MM.1S (cell line): ENCODE data around the gene GRAMD2A.

Experiments
- DNase-seq: peaks from one replicate; pipeline ENCODE4 v3.0.0-alpha.2; 2015
- H2AFZ ChIP-seq: fragments of 300-600 bp; sonication (generic); 2 replicates; pipeline ENCODE4 v1.6.0; 2016; ENCODE audit warnings: antibody characterized with exemption, low read length
- H3F3A ChIP-seq: fragments of 300-600 bp; sonication (generic); 2 replicates; pipeline ENCODE4 v1.6.1; 2016; ENCODE audit warnings: mild to moderate bottlenecking, antibody characterized with exemption, low read length, moderate library complexity, mixed read lengths; ENCODE audit not compliant: insufficient read depth
- H3K27ac ChIP-seq: fragments of 300-600 bp; sonication (generic); 2 replicates; pipeline ENCODE4 v1.5.1; 2016; ENCODE audit warnings: mild to moderate bottlenecking, low read length
- H3K27me3 ChIP-seq: fragments of 300-600 bp; sonication (generic); replicated peaks from 2 replicates; pipeline ENCODE4 v1.6.0; 2016; ENCODE audit warnings: low read length; ENCODE audit not compliant: insufficient read depth
- H3K36me3 ChIP-seq: fragments of 300-600 bp; sonication (generic); replicated peaks from 2 replicates; pipeline ENCODE4 v1.6.1; 2016; ENCODE audit warnings: mild to moderate bottlenecking, low read length, mixed read lengths; ENCODE audit not compliant: insufficient read depth
- H3K4me1 ChIP-seq: fragments of 300-600 bp; sonication (generic); 2 replicates; pipeline ENCODE4 v1.6.1; 2016; ENCODE audit warnings: low read length, mixed read lengths
- H3K4me2 ChIP-seq: fragments of 300-600 bp; sonication (generic); 2 replicates; pipeline ENCODE4 v1.6.0; 2016; ENCODE audit warnings: low read depth, low read length
- H3K4me3 ChIP-seq: fragments of 300-600 bp; sonication (generic); 2 replicates; pipeline ENCODE4 v1.5.1; 2016; ENCODE audit warnings: low read length, mixed read lengths
- H3K79me2 ChIP-seq: fragments of 300-600 bp; sonication (generic); 2 replicates; pipeline ENCODE4 v1.6.1; 2016; ENCODE audit warnings: mixed run types, low read length, mixed read lengths
- H3K9ac ChIP-seq: fragments of 300-600 bp; sonication (generic); 2 replicates; pipeline ENCODE4 v1.6.1; 2016; ENCODE audit warnings: low read length, mixed read lengths
- H3K9me2 ChIP-seq: fragments of 300-600 bp; sonication (generic); replicated peaks from 2 replicates; pipeline ENCODE4 v1.6.1; 2016; ENCODE audit warnings: mild to moderate bottlenecking, low read length, mixed read lengths; ENCODE audit not compliant: insufficient read depth
- H3K9me3 ChIP-seq: fragments of 300-600 bp; sonication (generic); replicated peaks from 2 replicates; pipeline ENCODE4 v1.6.1; 2016; ENCODE audit warnings: mild to moderate bottlenecking, low read length, mixed read lengths; ENCODE audit not compliant: insufficient read depth
- H4K20me1 ChIP-seq: fragments of 300-600 bp; sonication (generic); 2 replicates; pipeline ENCODE4 v1.6.1; 2016; ENCODE audit warnings: mild to moderate bottlenecking, low read length, moderate library complexity, mixed read lengths; ENCODE audit not compliant: insufficient read depth
- EZH2 ChIP-seq: fragments of 300-600 bp; sonication (generic); optimal IDR thresholded peaks from 2 replicates; pipeline ENCODE3; 2017; ENCODE audit warnings: low read depth, mild to moderate bottlenecking, antibody characterized with exemption, low read length, mixed read lengths
- EZH2phosphoT487 ChIP-seq: fragments of 300-600 bp; sonication (generic); IDR thresholded peaks from 2 replicates; pipeline ENCODE4 v1.6.1; 2018; ENCODE audit warnings: antibody characterized with exemption, low read length
- TF ChIP-seq, protein P1 (sequence below): fragments of 300-600 bp; sonication (generic); IDR thresholded peaks from 2 replicates; pipeline ENCODE4 v1.5.1; 2016; ENCODE audit warnings: antibody characterized with exemption, low read length, mixed read lengths

GRAMD2A gene

DNA sequence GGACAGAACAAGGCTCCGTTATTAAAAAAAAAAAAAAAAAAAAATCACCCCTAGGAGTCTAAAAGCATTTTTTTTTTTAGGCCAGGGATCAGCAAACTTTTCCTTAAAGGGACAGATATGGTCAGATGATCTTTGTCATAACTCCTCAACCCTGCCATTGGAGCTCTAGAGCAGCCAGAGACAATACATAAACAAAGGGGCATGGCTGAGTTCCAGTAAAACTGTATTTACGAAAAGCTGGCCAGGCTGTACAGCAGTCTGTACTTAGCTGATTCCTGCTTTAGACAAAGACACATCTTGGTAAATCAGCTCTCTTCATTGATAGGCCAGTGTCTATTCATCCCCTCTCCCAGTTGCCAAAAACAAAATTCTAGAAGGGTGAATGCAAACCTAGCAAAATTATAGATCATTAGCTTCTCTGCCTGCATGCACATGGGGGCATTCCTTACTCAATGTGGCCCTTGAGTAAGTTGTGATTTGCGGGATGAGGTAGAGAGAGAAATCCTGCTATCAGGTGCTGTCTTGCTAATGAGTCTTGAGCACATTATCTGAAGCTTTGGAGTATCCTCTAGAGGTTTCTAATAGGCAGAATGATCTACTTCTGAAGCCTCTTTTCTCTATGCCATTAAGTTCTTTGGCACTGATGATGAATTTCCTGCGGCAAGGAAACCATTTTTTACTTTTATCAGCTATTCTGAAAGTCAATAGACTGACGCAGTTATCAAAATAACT, 44.2 kb downstream of the GRAMD2A start:
- Histone ChIP-seq H3K36me3 (no peaks in the 10 kb centered on the region), H3K9ac (no peak overlapping the region), H3K9me3 (no peaks in the 10 kb centered on the region), H3K4me2 (no peak overlapping the region), H3K27ac (no peak overlapping the region), H2AFZ (no peak overlapping the region), H3K4me3 (no peak overlapping the region), H3K9me2 (no peaks in the 10 kb centered on the region), H3K27me3 (no peaks in the 10 kb centered on the region; the same call in 1 of the 2 replicates), H4K20me1 (no peaks in the 10 kb centered on the region), H3K4me1 (no peaks in the 10 kb centered on the region), H3K79me2 (no peaks in the 10 kb centered on the region), H3F3A (no peaks in the 10 kb centered on the region)
- DNase-seq: no peak
- TF ChIP-seq, protein P1, sequence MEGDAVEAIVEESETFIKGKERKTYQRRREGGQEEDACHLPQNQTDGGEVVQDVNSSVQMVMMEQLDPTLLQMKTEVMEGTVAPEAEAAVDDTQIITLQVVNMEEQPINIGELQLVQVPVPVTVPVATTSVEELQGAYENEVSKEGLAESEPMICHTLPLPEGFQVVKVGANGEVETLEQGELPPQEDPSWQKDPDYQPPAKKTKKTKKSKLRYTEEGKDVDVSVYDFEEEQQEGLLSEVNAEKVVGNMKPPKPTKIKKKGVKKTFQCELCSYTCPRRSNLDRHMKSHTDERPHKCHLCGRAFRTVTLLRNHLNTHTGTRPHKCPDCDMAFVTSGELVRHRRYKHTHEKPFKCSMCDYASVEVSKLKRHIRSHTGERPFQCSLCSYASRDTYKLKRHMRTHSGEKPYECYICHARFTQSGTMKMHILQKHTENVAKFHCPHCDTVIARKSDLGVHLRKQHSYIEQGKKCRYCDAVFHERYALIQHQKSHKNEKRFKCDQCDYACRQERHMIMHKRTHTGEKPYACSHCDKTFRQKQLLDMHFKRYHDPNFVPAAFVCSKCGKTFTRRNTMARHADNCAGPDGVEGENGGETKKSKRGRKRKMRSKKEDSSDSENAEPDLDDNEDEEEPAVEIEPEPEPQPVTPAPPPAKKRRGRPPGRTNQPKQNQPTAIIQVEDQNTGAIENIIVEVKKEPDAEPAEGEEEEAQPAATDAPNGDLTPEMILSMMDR: no peak
- TF ChIP-seq EZH2 (no peak), EZH2phosphoT487 (no peak)

DNA sequence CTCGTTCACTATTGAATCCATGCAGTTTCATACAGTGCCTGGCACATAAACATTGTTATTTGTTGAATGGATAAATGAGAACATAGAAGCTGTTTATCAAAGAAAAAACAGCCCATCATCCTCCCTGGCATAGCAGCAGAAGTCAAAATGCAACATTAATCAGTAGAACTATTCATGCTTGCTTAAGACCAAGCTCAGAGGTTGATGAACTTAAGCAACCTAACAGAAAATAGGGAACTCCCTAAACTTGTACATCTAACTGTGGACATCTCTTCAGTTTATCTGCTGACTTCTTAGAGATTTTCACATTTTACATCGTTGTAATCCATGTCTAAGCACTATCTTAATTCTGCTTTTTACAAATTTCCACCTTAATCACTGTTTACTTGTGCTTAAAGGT, 50.2 kb downstream of the GRAMD2A start:
- Histone ChIP-seq H3K4me3 (no peak overlapping the region), H3K4me2 (no peak overlapping the region), H3K4me1 (peaks cover 1% of the 10 kb centered on the region; the same call in 1 of the 2 replicates), H3K9me3 (no peaks in the 10 kb centered on the region), H3K9ac (no peak overlapping the region), H3K27me3 (peaks cover 34% of the 10 kb centered on the region), H3K36me3 (no peaks in the 10 kb centered on the region), H4K20me1 (no peaks in the 10 kb centered on the region), H3K79me2 (no peaks in the 10 kb centered on the region), H3K27ac (no peak overlapping the region), H3K9me2 (no peaks in the 10 kb centered on the region), H3F3A (peaks cover under 1% of the 10 kb centered on the region; the same call in 1 of the 2 replicates), H2AFZ (no peak overlapping the region)
- no peak for DNase-seq
- TF ChIP-seq, protein P1: no peak
- TF ChIP-seq EZH2 (no peak), EZH2phosphoT487 (no peak)

DNA sequence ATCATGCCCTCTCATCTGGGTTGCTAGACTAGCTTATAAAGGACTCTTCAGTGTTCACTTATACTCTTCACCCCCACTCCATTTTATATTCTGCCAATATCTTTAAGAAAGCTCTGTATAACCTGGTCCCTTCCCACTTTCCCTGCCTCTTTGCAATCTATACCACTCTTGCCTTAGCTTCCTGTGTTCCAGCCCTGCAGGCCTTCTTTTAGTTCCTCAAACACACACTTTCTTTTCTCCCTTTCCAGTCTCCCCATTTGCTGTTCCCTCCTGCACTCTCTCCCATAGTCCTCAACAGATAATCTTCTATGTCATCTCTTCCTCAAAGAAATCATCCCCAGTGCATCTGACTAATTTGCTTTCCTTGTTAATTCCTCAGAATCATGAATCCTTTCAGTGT, 50.7 kb downstream of the GRAMD2A start:
- no peak overlapping the region for H3K4me3 ChIP-seq
- no peak overlapping the region for H3K27ac ChIP-seq
- no peaks in the 10 kb centered on the region for H3K79me2 ChIP-seq
- H3F3A ChIP-seq: peaks cover 4% of the 10 kb centered on the region; the same call in 1 of the 2 replicates
- no peak overlapping the region for H2AFZ ChIP-seq
- no peaks in the 10 kb centered on the region for H3K9me2 ChIP-seq
- TF ChIP-seq EZH2: no peak
- H4K20me1 ChIP-seq: no peaks in the 10 kb centered on the region
- no peak overlapping the region for H3K4me2 ChIP-seq
- H3K9ac ChIP-seq: no peak overlapping the region
- H3K36me3 ChIP-seq: no peaks in the 10 kb centered on the region
- peaks cover 38% of the 10 kb centered on the region for H3K27me3 ChIP-seq
- H3K4me1 ChIP-seq: peaks cover 4% of the 10 kb centered on the region; the same call in 1 of the 2 replicates
- no peaks in the 10 kb centered on the region for H3K9me3 ChIP-seq
- no peak for DNase-seq

DNA sequence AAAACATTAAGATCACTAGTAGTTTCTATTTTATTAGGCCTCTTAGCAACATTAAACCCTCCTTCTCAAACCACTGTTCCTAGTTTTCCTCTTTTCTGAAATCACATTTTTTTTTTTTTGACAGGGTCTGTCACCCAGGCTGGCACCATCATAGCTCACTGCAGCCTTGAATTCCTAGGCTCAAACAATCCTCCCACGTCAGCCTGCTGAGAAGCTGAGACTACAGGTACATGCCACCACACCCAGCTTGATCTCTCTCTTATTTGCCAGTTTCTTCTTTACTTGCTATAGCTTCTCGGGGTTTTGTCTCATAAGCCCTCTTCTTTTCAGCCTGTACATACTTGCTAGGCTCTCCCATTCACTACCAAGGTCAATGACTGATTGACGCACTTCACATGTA, 51.4 kb downstream of the GRAMD2A start:
- Histone ChIP-seq H3K79me2 (no peaks in the 10 kb centered on the region), H3K9me2 (no peaks in the 10 kb centered on the region), H3K4me2 (no peak overlapping the region), H2AFZ (no peak overlapping the region), H4K20me1 (no peaks in the 10 kb centered on the region), H3K36me3 (no peaks in the 10 kb centered on the region), H3K4me1 (peaks cover 10% of the 10 kb centered on the region), H3K27me3 (peaks cover 38% of the 10 kb centered on the region), H3K4me3 (no peak overlapping the region), H3K9ac (no peak overlapping the region), H3F3A (peaks cover 10% of the 10 kb centered on the region), H3K9me3 (no peaks in the 10 kb centered on the region), H3K27ac (no peak overlapping the region)
- DNase-seq: no peak
- no peak for TF ChIP-seq EZH2
- TF ChIP-seq, protein P1: no peak
- no peak for TF ChIP-seq EZH2phosphoT487
